Suppressor macrophage (primary cell): ENCODE results near the gene VMP1.

Experiments
- DNase-seq, 4 experiments: peaks; one replicate each; pipeline ENCODE4 v3.0.0-alpha.2; 2020 to 2022

Gene VMP1

DNA sequence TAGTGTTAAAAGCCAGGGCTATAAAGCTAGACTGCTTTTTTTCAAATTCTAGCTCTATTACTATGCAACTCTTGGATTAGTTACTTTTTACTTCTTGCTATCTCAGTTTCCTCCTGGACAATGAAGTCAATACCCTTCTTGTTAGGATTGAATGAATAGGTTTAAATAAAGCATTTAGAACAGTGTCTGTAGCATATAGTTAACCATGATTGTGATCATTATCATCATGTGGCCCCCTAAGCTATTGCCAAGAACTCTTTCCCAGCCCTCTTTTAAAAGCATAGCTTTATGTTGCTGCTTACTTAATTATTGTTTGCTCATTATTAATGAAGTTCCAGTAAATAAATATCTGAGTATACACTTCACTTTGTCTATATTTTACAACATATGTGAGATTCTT lies 4.5 kb downstream of the VMP1 start:
- no peak for DNase-seq

- DNase-seq = peak in 2 of 4 experiments; percentile 24 to 34
Measured at GRCh38 chr17:59712862-59713261, 5.4 kb downstream of the VMP1 start.

GRCh38 chr17:59714255-59714654 lies 6.8 kb downstream of the VMP1 start:
- no peak for DNase-seq

DNA sequence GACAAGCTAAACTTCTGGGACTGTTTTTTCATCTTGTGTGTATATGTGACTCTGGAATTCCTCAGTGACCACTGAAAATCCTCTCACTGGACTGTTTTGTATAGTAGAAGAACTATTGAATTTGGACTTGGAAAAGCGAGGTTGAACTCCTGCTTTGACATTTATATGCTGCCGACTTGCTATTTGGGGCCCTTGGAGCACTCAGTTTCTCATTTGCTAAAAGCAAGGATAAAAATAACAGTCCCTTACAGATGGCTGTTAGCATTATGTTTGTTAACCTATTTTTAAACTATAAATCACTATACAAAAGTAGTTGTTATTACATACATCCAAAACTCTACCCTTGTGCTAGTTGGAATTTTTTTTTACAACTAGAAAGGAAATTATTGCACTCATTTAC lies 9.0 kb downstream of the VMP1 start:
- DNase-seq = no peak

DNA sequence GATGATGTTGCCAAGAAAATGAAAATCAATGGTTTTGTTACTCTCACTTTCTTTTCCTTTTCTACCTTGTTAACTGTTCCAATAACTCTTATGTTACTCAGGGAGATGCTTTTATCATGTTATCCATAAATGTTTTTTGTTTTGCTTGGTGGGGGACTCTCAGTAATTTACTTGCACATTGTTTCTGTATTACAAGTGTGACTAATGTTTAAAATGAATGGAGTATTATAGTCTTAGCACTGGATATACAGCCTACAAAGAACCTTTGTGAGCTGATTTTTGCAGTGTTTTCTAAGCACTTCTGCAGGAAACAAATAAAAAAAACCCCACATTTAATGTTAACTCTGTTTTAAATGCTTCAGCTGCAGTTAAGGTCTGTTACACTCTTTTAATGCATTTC lies 12.1 kb downstream of the VMP1 start:
- no peak for DNase-seq

DNA sequence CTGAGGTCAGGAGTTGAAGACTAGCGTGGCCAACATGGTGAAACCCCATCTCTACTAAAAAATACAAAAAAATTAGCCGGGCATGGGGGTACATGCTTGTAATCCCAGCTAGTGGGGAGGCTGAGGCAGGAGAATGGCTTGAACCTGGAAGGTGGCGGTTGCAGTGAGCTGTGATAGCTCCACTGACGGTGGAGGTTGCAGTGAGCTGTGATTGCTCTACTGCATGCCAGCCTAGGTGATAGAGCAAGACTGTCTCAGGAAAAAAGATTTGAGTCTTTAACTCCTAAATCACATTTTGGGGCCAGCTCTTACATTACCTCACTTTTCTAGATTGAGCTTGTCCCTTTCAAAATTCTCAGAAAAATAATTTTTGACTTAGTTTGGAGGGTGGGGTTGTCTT lies 15.2 kb downstream of the VMP1 start:
- no peak for DNase-seq

DNA sequence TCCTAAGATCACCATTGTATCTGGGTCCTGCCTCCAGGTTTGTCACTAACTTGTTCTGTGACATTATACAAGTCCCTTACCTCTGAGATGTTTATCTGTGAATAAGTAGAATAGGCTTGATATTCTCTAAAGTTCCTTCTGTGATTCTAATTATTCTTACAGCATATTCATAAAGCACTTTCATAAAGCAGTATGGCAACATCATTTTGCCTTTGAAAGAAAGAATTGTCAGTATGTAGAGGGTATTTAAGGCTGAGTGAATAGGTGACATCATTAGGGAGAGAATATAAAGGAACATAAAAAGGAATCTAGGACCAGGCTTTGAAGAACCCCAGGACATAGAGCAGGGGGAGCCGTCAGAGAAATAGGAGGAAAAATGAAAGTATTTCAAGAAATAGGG lies 15.6 kb downstream of the VMP1 start:
- no peak for DNase-seq

DNA sequence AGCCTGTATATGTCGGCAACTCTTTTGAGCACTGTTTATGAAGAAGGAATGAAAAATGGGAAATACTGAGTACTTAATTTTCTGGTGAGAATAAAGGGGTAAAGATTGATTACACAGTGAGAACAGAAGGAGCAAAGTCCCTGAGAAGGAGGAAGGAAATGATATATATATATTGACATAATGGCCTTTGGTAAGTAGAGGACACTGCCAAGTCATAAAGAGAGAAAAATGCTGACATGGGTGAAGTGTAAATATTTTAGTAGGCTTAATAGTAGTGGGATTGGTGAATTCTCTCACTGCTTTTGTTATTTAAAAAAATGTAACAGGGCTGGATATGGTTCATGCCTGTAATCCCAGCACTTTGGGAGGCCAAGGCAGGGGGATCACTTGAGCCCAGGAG lies 16.2 kb downstream of the VMP1 start:
- peak in 2 of 4 experiments; percentile 14 to 26 for DNase-seq

DNA sequence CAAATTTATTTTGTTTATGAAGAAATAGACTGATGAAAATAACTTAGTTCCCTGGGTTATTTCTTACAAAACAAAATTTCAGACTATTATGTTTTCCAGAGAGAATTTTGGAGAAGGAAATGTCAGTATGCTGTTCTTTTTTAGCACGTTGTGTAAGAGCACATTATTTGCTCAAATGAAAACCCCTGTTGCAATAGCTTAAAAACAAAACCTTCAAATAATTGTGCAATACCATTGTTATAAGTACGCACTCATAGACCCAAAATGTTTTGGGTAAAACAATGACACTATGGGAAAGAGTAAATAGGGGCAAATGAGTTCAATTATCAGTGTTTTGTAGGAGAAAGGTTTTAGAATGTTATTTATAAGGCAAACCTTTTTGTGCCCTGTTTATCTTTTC lies 18.2 kb downstream of the VMP1 start:
- peak; percentile 14 to 87 (median 51) for DNase-seq

DNA sequence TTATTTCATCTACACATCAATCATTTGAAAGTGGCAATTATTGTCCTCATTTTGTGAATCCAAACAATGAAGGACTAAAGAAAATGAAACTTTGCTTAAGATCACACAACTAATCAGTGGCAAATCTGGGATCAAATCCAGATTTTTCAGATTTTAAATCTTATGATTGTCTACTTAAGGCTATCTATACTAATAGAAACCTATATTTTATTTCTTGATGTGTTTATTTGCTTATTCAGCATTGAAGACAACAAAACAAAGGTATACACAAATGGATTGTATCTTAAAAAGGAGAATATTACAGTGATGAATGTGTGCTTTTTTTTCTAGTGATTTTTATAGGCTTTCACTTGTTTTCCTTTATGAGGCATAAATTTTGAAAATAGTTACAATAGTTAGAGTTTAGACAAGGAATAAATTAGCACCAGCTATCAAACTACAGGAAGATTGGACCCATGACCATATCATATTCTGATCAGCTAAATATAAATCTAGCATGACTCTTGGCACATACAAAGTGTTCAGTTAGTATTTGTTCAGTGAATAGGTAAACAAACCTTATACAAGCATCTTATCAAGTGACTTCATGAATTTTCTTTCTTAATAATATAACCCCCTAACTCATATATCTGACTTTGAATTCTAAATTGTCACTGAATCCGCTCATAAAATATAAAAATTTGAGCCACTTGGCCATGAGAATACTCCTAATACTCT lies 20.5 kb downstream of the VMP1 start:
- DNase-seq = no peak

DNA sequence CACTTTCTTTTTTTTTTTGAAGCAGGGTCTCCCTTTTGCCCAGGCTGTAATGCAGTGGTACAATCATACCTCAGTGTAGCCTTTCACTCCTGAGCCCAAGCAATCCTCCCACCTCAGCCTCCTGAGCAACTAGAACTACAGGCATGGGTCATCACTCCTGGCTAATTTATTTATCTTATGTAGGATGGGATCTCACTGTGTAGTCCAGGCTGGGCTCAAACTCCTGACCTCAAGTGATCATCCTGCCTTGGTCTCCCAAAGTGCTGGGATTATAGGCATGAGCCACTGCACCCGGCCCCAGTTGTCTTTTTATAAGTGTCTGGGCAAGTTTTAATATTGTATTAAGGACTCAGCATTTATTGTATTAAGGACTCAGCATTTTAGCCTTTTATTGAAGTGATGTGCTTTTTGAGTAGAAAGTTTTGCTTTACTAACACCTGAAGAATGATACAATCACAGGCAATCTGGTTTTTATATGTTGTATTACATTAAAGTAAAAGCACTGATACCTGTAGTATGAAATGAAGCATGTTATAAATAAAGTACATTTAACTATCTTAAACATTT lies 22.9 kb downstream of the VMP1 start:
- no peak for DNase-seq

- no peak for DNase-seq
Measured at GRCh38 chr17:59733697-59734096, 26.2 kb downstream of the VMP1 start.

DNA sequence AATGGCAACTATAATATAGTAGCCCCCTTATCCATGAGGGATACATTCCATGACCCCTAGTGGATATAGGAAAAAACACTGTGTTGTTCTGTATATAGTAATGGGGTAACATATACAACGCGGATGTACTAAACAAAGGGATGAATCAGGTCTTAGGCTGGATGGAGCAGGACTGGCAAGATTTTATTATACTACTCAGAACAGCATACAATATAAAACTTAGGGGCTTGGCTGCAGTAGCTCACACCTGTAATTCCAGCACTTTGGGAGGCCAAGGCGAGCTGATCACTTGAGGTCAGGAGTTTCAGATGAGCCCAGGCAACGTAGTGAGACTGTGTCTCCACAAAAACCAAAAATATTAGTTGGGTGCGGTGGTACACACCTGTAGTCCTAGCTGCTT lies 26.8 kb downstream of the VMP1 start:
- DNase-seq = no peak

DNA sequence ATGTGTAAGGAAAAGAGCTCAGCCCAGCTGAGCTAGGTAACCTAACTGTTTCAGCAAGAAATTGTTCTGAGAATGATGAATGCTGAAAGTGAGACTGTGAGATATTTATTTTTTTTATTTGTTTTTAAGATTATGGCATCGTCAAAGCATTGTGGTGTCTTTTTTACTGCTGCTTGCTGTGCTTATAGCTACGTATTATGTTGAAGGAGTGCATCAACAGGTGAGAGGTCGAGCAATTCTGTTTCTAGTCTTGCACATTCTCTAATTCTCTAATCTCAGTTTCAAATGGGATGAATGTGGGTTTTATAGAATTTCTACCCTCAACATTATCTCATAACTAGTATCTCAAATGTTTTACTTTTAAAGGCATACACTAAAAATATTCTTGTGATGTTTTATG lies 29.9 kb downstream of the VMP1 start:
- DNase-seq = no peak

GRCh38 chr17:59743842-59744241 lies 36.4 kb downstream of the VMP1 start:
- no peak for DNase-seq

GRCh38 chr17:59745040-59745439 lies 37.6 kb downstream of the VMP1 start:
- no peak for DNase-seq

DNA sequence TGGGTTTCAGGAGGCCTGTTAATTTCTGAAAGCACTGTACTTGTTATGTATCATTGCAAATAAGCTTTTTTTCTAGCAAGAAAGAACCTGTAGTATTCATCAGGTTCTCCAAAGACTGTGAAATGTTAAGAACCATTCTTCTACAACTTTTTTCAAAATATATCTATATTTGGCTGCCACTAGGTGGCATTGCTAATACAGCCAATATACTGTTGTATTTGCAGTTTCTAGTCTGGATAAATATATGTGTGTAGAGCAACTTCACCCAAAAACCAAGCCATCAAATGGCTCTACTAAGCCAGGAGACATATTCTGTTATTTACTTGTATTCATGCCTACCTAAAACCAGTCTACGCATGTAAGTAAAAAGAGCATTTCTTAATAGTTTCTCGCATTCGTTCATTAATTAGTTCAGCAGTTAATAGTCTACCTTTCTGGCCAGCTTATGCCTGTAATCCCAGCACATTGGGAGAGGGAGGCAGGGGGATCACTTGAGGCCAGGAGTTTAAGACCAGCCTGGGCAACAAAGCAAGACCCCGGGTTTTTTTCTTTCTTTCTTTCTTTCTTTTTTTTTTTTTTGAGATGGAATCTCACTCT lies 39.5 kb downstream of the VMP1 start:
- DNase-seq = peak; percentile 38 to 82 (median 53)

DNA sequence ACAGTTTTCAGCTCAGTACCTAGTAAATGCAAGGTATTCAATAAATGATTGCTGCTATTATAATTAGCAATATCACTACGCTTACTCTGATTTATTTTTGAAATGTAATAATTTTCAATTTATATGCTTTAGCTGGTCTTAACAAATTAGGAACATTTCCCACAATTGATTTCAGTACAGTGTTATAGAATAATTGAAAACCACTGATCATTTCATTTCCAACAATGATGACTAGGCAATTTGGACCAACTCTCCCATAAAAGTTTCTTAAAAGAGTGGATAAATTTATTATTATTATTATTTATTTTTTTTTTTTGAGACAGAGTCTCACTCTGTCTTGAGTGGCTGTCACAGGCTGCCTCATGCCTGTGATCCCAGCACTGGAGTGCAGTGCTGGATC lies 41.1 kb downstream of the VMP1 start:
- no peak for DNase-seq

GRCh38 chr17:59751955-59752413 lies 44.5 kb downstream of the VMP1 start:
- DNase-seq = no peak

GRCh38 chr17:59752446-59752845 lies 45.0 kb downstream of the VMP1 start:
- peak in 2 of 4 experiments; percentile 17 to 59 for DNase-seq

DNA sequence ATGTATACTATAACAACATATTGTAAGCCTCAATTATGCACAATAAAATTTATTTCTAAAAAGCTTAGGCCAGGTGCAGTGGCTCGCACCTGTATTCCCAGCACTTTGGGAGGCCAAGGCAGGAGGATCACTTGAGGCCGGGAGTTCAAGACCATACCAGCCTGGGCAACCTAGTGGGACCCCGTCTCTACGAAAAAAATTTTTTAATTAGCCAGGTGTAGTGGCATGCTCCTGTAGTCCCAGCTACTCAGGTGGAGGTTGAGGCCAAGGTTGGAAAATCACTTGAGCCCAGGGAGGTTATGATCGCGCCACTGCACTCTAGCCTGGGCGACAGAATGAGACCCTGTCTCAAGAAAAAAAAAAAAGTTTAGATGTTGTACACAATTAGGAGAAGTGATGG lies 45.5 kb downstream of the VMP1 start:
- no peak for DNase-seq

GRCh38 chr17:59753522-59754467 lies 46.3 kb downstream of the VMP1 start:
- peak; percentile 70 to 94 (median 86) for DNase-seq

- peak in 2 of 4 experiments; percentile 40 to 56 for DNase-seq
Measured at GRCh38 chr17:59754552-59754951, 47.1 kb downstream of the VMP1 start.
